B cell (primary cell): ENCODE measurements around the gene PGM5. TPM values are rescaled to one million over a fixed set of nuclear protein-coding genes. Genes with fewer than 3 reads are reported as not detected.

Source experiments
- ATAC-seq: fragments of 200-7000 bp; cut with Tn5 transposase; one replicate; pipeline ENCODE4 v1.10.0; 2021; ENCODE audit warnings: low read depth, mild to moderate bottlenecking, moderate number of reproducible peaks, moderate library complexity
- CTCF ChIA-PET: fragments of 350-600 bp; sonication (Branson Sonifier 250); formaldehyde crosslinking; loops from one replicate; lab custom pipeline; 2021; ENCODE audit warnings: antibody characterized with exemption, inconsistent platforms; lab: Charles Lee
- POLR2A ChIA-PET: fragments of 350-600 bp; sonication (Branson Sonifier 250); formaldehyde crosslinking; loops from one replicate; lab custom pipeline; 2021; ENCODE audit warnings: antibody characterized with exemption; lab: Charles Lee
- DNase-seq: peaks from one replicate; pipeline ENCODE4 v3.0.0; 2013
- H2AFZ ChIP-seq: 2 replicates; pipeline ENCODE4 v1.6.1; 2012; ENCODE audit warnings: mild to moderate bottlenecking, low read depth, low read length; ENCODE audit not compliant: insufficient read depth, poor library complexity, severe bottlenecking
- H3K27ac ChIP-seq, 2 donors: 1 replicate in 1 of 2; 2 replicates in 1 of 2; pipeline ENCODE4 v1.5.1; 2012 to 2013; ENCODE audit warnings: low read length in 2 of 2, mild to moderate bottlenecking in 2 of 2, moderate library complexity in 1 of 2
- H3K27me3 ChIP-seq, 4 experiments: fragments of 200-600 bp in 1 of 4; sonication (generic) in 1 of 4; replicated peaks in 1 of 4; 1 replicate in 2 of 4; 2 replicates in 2 of 4; pipeline versions ENCODE4 v1.6.1 to v1.7.0; 2013 to 2016; ENCODE audit warnings: low read length in 3 of 4, mild to moderate bottlenecking in 2 of 4, mixed read lengths in 1 of 4, moderate library complexity in 1 of 4; ENCODE audit not compliant: insufficient read depth in 4 of 4, control insufficient read depth in 3 of 4; ENCODE audit errors: control extremely low read depth in 1 of 4
- H3K36me3 ChIP-seq, 2 experiments: replicated peaks in 1 of 2; 1 replicate in 1 of 2; 2 replicates in 1 of 2; pipeline versions ENCODE4 v1.6.1 to v1.7.1; 2013; ENCODE audit warnings: low read length in 1 of 2; ENCODE audit not compliant: insufficient read depth in 2 of 2, control insufficient read depth in 1 of 2; ENCODE audit errors: control extremely low read depth in 1 of 2, extremely low read depth in 1 of 2
- H3K4me1 ChIP-seq, 2 donors: fragments of 200-600 bp in 1 of 2; sonication (generic) in 1 of 2; 1 replicate in 1 of 2; 2 replicates in 1 of 2; pipeline versions ENCODE4 v1.5.1 to v1.6.1; 2013 to 2017; ENCODE audit warnings: low read length in 2 of 2; ENCODE audit not compliant: control insufficient read depth in 2 of 2, insufficient read depth in 2 of 2
- H3K4me2 ChIP-seq: replicated peaks from 2 replicates; pipeline ENCODE3; 2012; ENCODE audit warnings: mild to moderate bottlenecking, low read depth, low read length; ENCODE audit not compliant: poor library complexity, severe bottlenecking
- H3K4me3 ChIP-seq, 5 experiments: fragments of 200-600 bp in 1 of 5; sonication (generic) in 1 of 5; 1 replicate in 3 of 5; 2 replicates in 2 of 5; pipeline versions ENCODE4 v1.5.1 to v1.7.0; 2011 to 2016; ENCODE audit warnings: low read length in 4 of 5, mild to moderate bottlenecking in 4 of 5, low read depth in 2 of 5, control low read depth in 1 of 5, moderate library complexity in 1 of 5; ENCODE audit not compliant: insufficient read depth in 1 of 5; ENCODE audit errors: control extremely low read depth in 1 of 5, extremely low read depth in 1 of 5
- H3K79me2 ChIP-seq: fragments of 200-600 bp; sonication (generic); one replicate; pipeline ENCODE4 v1.6.0; 2016; ENCODE audit warnings: low read length; ENCODE audit not compliant: control insufficient read depth, insufficient read depth
- H3K9ac ChIP-seq: fragments of 200-600 bp; sonication (generic); 2 replicates; pipeline ENCODE4 v1.6.1; 2017; ENCODE audit warnings: mild to moderate bottlenecking, low read length, moderate library complexity
- H3K9me3 ChIP-seq, 3 donors: one replicate each; pipeline versions ENCODE4 v1.6.1 to v1.7.1; 2013; ENCODE audit warnings: low read length in 2 of 3; ENCODE audit not compliant: control insufficient read depth in 2 of 3, insufficient read depth in 1 of 3; ENCODE audit errors: control extremely low read depth in 1 of 3
- H4K20me1 ChIP-seq: 2 replicates; pipeline ENCODE4 v1.6.0; 2012; ENCODE audit warnings: mild to moderate bottlenecking, low read length; ENCODE audit not compliant: insufficient read depth, control insufficient read depth, poor library complexity, severe bottlenecking
- H3K27ac Mint-ChIP-seq: one replicate; pipeline ENCODE4 v1.8.0; 2021; ENCODE audit warnings: mixed read lengths
- H3K27me3 Mint-ChIP-seq: one replicate; pipeline ENCODE4 v1.8.0; 2021; ENCODE audit warnings: mixed read lengths
- H3K4me1 Mint-ChIP-seq: one replicate; pipeline ENCODE4 v1.8.0; 2021; ENCODE audit warnings: mixed read lengths
- H3K4me3 Mint-ChIP-seq: one replicate; pipeline ENCODE4 v1.8.0; 2021; ENCODE audit warnings: mixed read lengths
- H3K9me3 Mint-ChIP-seq: one replicate; pipeline ENCODE4 v1.8.0; 2022; ENCODE audit warnings: mixed read lengths; ENCODE audit not compliant: insufficient read depth
- EZH2 ChIP-seq: IDR thresholded peaks from 2 replicates; pipeline ENCODE4 v1.6.1; 2012; ENCODE audit warnings: borderline replicate concordance, low read depth, mild to moderate bottlenecking, moderate library complexity, low read length; ENCODE audit not compliant: insufficient read depth, poor library complexity, severe bottlenecking
- WGBS: methylation state at CpG from one replicate; pipeline ENCODE4 v1.1.5; 2013; ENCODE audit warnings: missing lambda C conversion rate; ENCODE audit not compliant: insufficient coverage; 5-methylcytosine and 5-hydroxymethylcytosine counted together
- intact Hi-C: fragments of 100-400 bp; cut with micrococcal nuclease; formaldehyde crosslinking; loops from one replicate; pipeline ENCODE4 v1.10.0; 2022
- polyA plus RNA-seq: library from polyadenylated mRNA; depleted of rRNA; stranded (reverse); fragments of >200 nt; gene quantifications from 2 replicates; pipeline ENCODE4 v1.2.3, GENCODE V29; 2012
- total RNA-seq, 2 donors: library from RNA; stranded (reverse); fragments of 120-200 nt in 1 of 2; gene quantifications; 1 replicate in 1 of 2; 2 replicates in 1 of 2; pipeline versions ENCODE4 v1.2.3 to v1.2.4, GENCODE V29; 2013 to 2022
- TF ChIP-seq, protein P1 (sequence below): fragments of 200-600 bp; IDR thresholded peaks from one replicate; pipeline ENCODE4 v1.8.0; 2022; ENCODE audit warnings: antibody characterized with exemption, mild to moderate bottlenecking

PGM5 gene
- total and polyA plus RNA-seq, 2 donors (not counting 1 experiment from before 2014, with no cell fraction given): not detected

DNA sequence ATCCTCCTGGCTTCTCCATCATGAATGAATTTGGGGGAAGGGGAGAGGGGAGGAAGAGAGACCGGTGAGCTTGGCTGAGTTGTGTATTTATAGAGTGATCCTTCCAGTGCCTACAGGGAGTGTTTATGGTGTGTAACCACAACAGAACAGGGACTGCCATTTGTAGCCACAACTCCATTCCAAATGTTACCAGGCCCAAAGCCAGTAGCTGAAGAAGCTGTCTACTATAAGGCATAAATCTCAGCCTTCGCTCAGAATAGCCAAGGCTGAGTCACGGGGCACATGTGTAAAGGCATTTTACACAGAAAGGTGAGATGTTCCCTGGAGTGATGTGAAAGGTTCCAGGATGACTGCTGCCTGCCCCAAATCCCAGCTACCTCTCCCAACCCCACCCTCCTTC is 181.8 kb downstream of the PGM5 start:
- Histone ChIP-seq H3K4me3 (no peak overlapping the region), H2AFZ (no peak overlapping the region), H3K27me3 (no peaks in the 10 kb centered on the region), H3K4me2 (no peak overlapping the region), H3K4me1 (no peaks in the 10 kb centered on the region), H3K36me3 (no peaks in the 10 kb centered on the region), H3K79me2 (no peaks in the 10 kb centered on the region), H3K27ac (no peak overlapping the region), H4K20me1 (no peaks in the 10 kb centered on the region), H3K9ac (no peak overlapping the region), H3K9me3 (no peaks in the 10 kb centered on the region)
- H3K27me3 Mint-ChIP-seq: no peaks in the 10 kb centered on the region
- no peak overlapping the region for H3K4me3 Mint-ChIP-seq
- WGBS: 80% methylated on average over 1 of the region's 3 CpGs
- TF ChIP-seq, protein P1, sequence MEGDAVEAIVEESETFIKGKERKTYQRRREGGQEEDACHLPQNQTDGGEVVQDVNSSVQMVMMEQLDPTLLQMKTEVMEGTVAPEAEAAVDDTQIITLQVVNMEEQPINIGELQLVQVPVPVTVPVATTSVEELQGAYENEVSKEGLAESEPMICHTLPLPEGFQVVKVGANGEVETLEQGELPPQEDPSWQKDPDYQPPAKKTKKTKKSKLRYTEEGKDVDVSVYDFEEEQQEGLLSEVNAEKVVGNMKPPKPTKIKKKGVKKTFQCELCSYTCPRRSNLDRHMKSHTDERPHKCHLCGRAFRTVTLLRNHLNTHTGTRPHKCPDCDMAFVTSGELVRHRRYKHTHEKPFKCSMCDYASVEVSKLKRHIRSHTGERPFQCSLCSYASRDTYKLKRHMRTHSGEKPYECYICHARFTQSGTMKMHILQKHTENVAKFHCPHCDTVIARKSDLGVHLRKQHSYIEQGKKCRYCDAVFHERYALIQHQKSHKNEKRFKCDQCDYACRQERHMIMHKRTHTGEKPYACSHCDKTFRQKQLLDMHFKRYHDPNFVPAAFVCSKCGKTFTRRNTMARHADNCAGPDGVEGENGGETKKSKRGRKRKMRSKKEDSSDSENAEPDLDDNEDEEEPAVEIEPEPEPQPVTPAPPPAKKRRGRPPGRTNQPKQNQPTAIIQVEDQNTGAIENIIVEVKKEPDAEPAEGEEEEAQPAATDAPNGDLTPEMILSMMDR: no peak
- no peak for TF ChIP-seq EZH2
- ATAC-seq (no peak), DNase-seq (no peak)
- intact Hi-C loops: no loop called here
- H3K4me1 Mint-ChIP-seq: peaks cover 5% of the 10 kb centered on the region
- H3K9me3 Mint-ChIP-seq: no peaks in the 10 kb centered on the region
- no peak overlapping the region for H3K27ac Mint-ChIP-seq
- ChIA-PET CTCF (no interaction called here), POLR2A (no interaction called here)

DNA sequence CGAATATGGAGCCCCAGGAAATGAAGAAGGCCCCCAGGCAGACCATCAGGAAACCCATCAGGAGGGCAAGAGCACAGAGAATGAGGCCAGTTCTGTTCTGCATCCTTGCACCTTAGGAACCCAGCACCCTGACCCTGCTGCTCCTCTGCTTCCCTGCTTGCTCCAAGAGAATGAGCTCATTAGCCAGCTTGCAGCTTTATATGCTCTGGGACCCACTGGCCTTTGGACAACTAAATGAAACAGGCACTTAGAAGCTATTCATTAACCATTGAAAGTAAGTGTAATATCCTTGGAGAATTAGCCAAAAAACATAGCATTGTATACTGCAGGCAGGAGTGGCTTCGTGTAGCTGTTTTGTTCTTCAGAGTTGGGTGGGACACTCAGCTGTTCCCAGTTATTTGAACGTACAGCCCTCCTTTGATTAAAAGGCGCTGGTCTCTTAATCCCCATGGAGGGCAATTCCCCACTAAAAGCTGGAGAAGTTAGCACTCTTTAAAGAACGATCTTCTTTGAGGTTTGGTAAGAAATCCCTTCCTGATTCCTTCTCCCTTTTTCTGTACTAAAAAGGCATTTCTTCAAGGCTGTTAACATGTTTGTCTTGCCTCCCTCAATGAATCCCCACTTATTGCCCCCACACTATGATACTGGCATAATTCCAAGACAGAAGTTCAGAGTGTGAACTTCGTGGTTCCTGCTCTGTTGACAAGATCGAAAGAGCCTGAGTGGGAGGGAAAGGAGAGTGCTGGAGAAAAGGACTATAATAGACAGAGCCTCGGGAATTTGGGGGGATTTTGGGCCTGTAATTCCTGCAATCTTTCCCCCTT is 184.5 kb downstream of the PGM5 start, which contains the start of gene TMEM252:
Gene TMEM252 (minus strand): TSS at position 172 of the 824 bp plus-strand sequence. CDS start 69 bp downstream, at position 103.
- DNase-seq (no peak), ATAC-seq (no peak)
- POLR2A ChIA-PET: no interaction called here
- intact Hi-C loops: no loop called here
- no peak within 1 kb of the TSS for H3K4me3 ChIP-seq
- Mint-ChIP-seq H3K4me1 (peaks cover 19% of the 10 kb centered on the region), H3K4me3 (no peak within 1 kb of the TSS), H3K27ac (no peak within 1 kb of the TSS), H3K9me3 (no peaks in the 10 kb centered on the region), H3K27me3 (no peaks in the 10 kb centered on the region)
- 86% methylated on average over 2 of the region's 8 CpGs for WGBS
- no peak within 1 kb of the TSS for H3K27ac ChIP-seq
- CTCF ChIA-PET: interaction anchor here (0.5 to 3.2 kb wide), 4 partner anchors 19 to 657 kb away, joined by 3 to 10 read pairs (median 4); no protein-coding TSS in a partner anchor
- peaks cover 6 to 8% of the 10 kb centered on the region in 2 donors for H3K4me1 ChIP-seq
- no peaks in the 10 kb centered on the region for H3K79me2 ChIP-seq
- no peak within 1 kb of the TSS for H2AFZ ChIP-seq
- no peaks in the 10 kb centered on the region for H3K9me3 ChIP-seq
- H3K27me3 ChIP-seq: no peaks in the 10 kb centered on the region
- no peaks in the 10 kb centered on the region for H3K36me3 ChIP-seq
- no peak within 1 kb of the TSS for H3K4me2 ChIP-seq
- no peak within 1 kb of the TSS for H3K9ac ChIP-seq
- no peaks in the 10 kb centered on the region for H4K20me1 ChIP-seq
- no peak for TF ChIP-seq EZH2
- TF ChIP-seq, protein P1: no peak
